ENCODE measurements around the gene EFS.
A peak's percentile ranks its signal among the peaks of the same experiment; 100 is the strongest.
"Not testable (repeated sequence)": the region's sequence is repeated elsewhere in the genome, so short reads cannot be mapped to it uniquely, and the experiment has no call there.

The EFS gene

GRCh38 chr14:23398348-23398747 lies 33.4 kb upstream of the EFS start:
- no peak for DNase-seq

- DNase-seq = no peak
These were observed 31.9 kb upstream of the EFS start for GRCh38 chr14:23396781-23397407.

GRCh38 chr14:23396126-23396525 lies 31.2 kb upstream of the EFS start:
- DNase-seq = no peak

GRCh38 chr14:23392613-23393012 lies 27.6 kb upstream of the EFS start:
- DNase-seq = no peak

- DNase-seq = not testable (repeated sequence)
These were observed 24.9 kb upstream of the EFS start for GRCh38 chr14:23389871-23390270.

- no peak for DNase-seq
These were observed 24.4 kb upstream of the EFS start for GRCh38 chr14:23389396-23389795.

- no peak for DNase-seq
These were observed 24.0 kb upstream of the EFS start for GRCh38 chr14:23388996-23389395.

- DNase-seq = no peak
These were observed 23.2 kb upstream of the EFS start for GRCh38 chr14:23387916-23388882.

GRCh38 chr14:23386999-23387398 lies 22.0 kb upstream of the EFS start:
- no peak for DNase-seq

- not testable (repeated sequence) for DNase-seq
These were observed 21.3 kb upstream of the EFS start for GRCh38 chr14:23386266-23386657.

GRCh38 chr14:23385642-23386265 lies 20.8 kb upstream of the EFS start:
- no peak for DNase-seq

- no peak for DNase-seq
These were observed 20.3 kb upstream of the EFS start for GRCh38 chr14:23385244-23385641.

GRCh38 chr14:23384364-23385080 lies 19.6 kb upstream of the EFS start:
- DNase-seq = no peak

- no peak for DNase-seq
These were observed 17.9 kb upstream of the EFS start for GRCh38 chr14:23382731-23383440.

GRCh38 chr14:23382276-23382675 lies 17.3 kb upstream of the EFS start:
- no peak for DNase-seq

GRCh38 chr14:23381871-23382270 lies 16.9 kb upstream of the EFS start:
- DNase-seq = no peak

- no peak for DNase-seq
These were observed 16.0 kb upstream of the EFS start for GRCh38 chr14:23380976-23381375.

- no peak for DNase-seq
These were observed 15.4 kb upstream of the EFS start for GRCh38 chr14:23380197-23380914.

GRCh38 chr14:23379366-23380196 lies 14.6 kb upstream of the EFS start:
- peak; percentile 30 for DNase-seq

GRCh38 chr14:23378612-23379220 lies 13.7 kb upstream of the EFS start:
- DNase-seq = no peak

Data from fibroblast of skin of scalp (primary cell).